Keratinocyte (primary cell): ENCODE measurements around the gene SLBP. TPM values are rescaled to one million over a fixed set of nuclear protein-coding genes. Genes with fewer than 3 reads are reported as not detected.

Experiments
- DNase-seq: peaks from one replicate; pipeline ENCODE4 v3.0.0-alpha.2; 2011; ENCODE audit warnings: low read depth, missing footprints, low spot score
- FAIRE-seq: peaks from 2 replicates; lab custom pipeline; 2011; peaks lifted over from hg19 to GRCh38; lab: Jason Lieb, UNC
- H2AFZ ChIP-seq: 2 replicates; pipeline ENCODE4 v1.6.0; 2012; ENCODE audit warnings: low read length, control low read depth, inconsistent platforms; ENCODE audit not compliant: control insufficient read depth
- H3K27ac ChIP-seq: 2 replicates; pipeline ENCODE4 v1.5.1; 2011; ENCODE audit warnings: low read length; ENCODE audit not compliant: control insufficient read depth, insufficient read depth
- H3K27me3 ChIP-seq: 3 replicates; pipeline ENCODE4 v1.6.0; 2011; ENCODE audit warnings: low read length; ENCODE audit not compliant: control insufficient read depth, insufficient read depth; ENCODE audit errors: extremely low read depth
- H3K36me3 ChIP-seq, 2 experiments: 2 replicates in 1 of 2; 3 replicates in 1 of 2; pipeline ENCODE4 v1.5.1; 2011; ENCODE audit warnings: low read length in 2 of 2, mild to moderate bottlenecking in 1 of 2; ENCODE audit not compliant: control insufficient read depth in 2 of 2, insufficient read depth in 2 of 2; ENCODE audit errors: extremely low read depth in 1 of 2
- H3K4me1 ChIP-seq: 3 replicates; pipeline ENCODE4 v1.5.1; 2011; ENCODE audit warnings: low read length; ENCODE audit not compliant: control insufficient read depth, insufficient read depth; ENCODE audit errors: extremely low read depth
- H3K4me2 ChIP-seq: 3 replicates; pipeline ENCODE4 v1.6.0; 2011; ENCODE audit warnings: low read depth, low read length; ENCODE audit not compliant: control insufficient read depth, insufficient read depth; ENCODE audit errors: extremely low read depth
- H3K4me3 ChIP-seq, 3 experiments: fragments of 200-600 bp in 1 of 3; sonication (generic) in 1 of 3; 2 replicates in 2 of 3; 3 replicates in 1 of 3; pipeline ENCODE4 v1.5.1; 2011 to 2016; ENCODE audit warnings: low read length in 3 of 3, mild to moderate bottlenecking in 3 of 3, control low read depth in 2 of 3, inconsistent platforms in 1 of 3, low read depth in 1 of 3, mixed read lengths in 1 of 3, mixed run types in 1 of 3, moderate library complexity in 1 of 3; ENCODE audit not compliant: control insufficient read depth in 2 of 3, insufficient read depth in 2 of 3; ENCODE audit errors: extremely low read depth in 1 of 3
- H3K79me2 ChIP-seq: 2 replicates; pipeline ENCODE4 v1.6.0; 2012; ENCODE audit warnings: low read length; ENCODE audit not compliant: control insufficient read depth, insufficient read depth
- H3K9ac ChIP-seq: 3 replicates; pipeline ENCODE4 v1.6.0; 2011; ENCODE audit warnings: low read length; ENCODE audit not compliant: control insufficient read depth, insufficient read depth; ENCODE audit errors: extremely low read depth
- H3K9me1 ChIP-seq: 3 replicates; pipeline ENCODE4 v1.6.0; 2011; ENCODE audit warnings: low read length; ENCODE audit not compliant: control insufficient read depth, insufficient read depth; ENCODE audit errors: extremely low read depth
- H3K9me3 ChIP-seq: 2 replicates; pipeline ENCODE4 v1.5.1; 2012; ENCODE audit warnings: low read depth, low read length; ENCODE audit not compliant: control insufficient read depth
- H4K20me1 ChIP-seq: 3 replicates; pipeline ENCODE4 v1.6.0; 2011; ENCODE audit warnings: low read length; ENCODE audit not compliant: control insufficient read depth, insufficient read depth; ENCODE audit errors: extremely low read depth
- CTCF ChIP-seq, 3 experiments: IDR thresholded peaks in 1 of 3; conservative IDR thresholded peaks in 1 of 3; optimal IDR thresholded peaks in 1 of 3; 2 replicates in 2 of 3; 3 replicates in 1 of 3; pipeline versions ENCODE3 to v1.5.1; 2011; ENCODE audit warnings: low read length in 3 of 3, mild to moderate bottlenecking in 3 of 3, moderate library complexity in 2 of 3, control low read depth in 1 of 3, inconsistent platforms in 1 of 3; ENCODE audit not compliant: insufficient read depth in 2 of 3; ENCODE audit errors: extremely low read depth in 1 of 3
- EZH2 ChIP-seq: IDR thresholded peaks from one replicate; pipeline ENCODE4 v1.6.1; 2012; ENCODE audit warnings: inconsistent platforms, mild to moderate bottlenecking, low read length, moderate library complexity
- dilution Hi-C: fragments of 300-500 bp; cut with MboI; formaldehyde crosslinking; loops from one replicate; pipeline ENCODE4 v1.7.0; 2020; ENCODE audit warnings: low sequenced_read_pairs; ENCODE audit not compliant: extremely low pct_ligation_motif_present
- polyA plus RNA-seq, 5 experiments: library from polyadenylated mRNA; depleted of rRNA in 3 of 5; stranded (reverse) in 3 of 5; stranded (forward) in 1 of 5; unstranded in 1 of 5; fragments of >200 nt; gene quantifications; 1 replicate in 1 of 5; 2 replicates in 3 of 5; 3 replicates in 1 of 5; pipeline versions ENCODE4 v1.2.1 to v1.2.3, GENCODE V29; 2011 to 2012; ENCODE audit warnings: missing spikeins in 2 of 5, low read depth in 1 of 5, low replicate concordance in 1 of 5

SLBP gene
- polyA plus RNA-seq, 1 donor (not counting 4 experiments of a cell fraction or from before 2014, with no cell fraction given), result 90.6 TPM

GRCh38 chr4:1723131-1723801 lies 11.1 kb upstream of the SLBP start:
- dilution Hi-C loops, result no loop called here
- H2AFZ ChIP-seq, result no peak overlapping the region
- FAIRE-seq, result no peak

GRCh38 chr4:1722551-1723118 lies 10.5 kb upstream of the SLBP start:
- H4K20me1 ChIP-seq, result peaks cover 8% of the 10 kb centered on the region
- dilution Hi-C loops, result no loop called here
- peaks cover 37% of the 10 kb centered on the region for H3K4me1 ChIP-seq
- H3K9me1 ChIP-seq, result peaks cover 4% of the 10 kb centered on the region
- H3K4me2 ChIP-seq, result peak overlapping the region; percentile 66
- H3K9ac ChIP-seq, result peak overlapping the region; percentile 76
- DNase-seq (no peak), FAIRE-seq (no peak)
- H3K36me3 ChIP-seq, result peaks cover 5 to 35% of the 10 kb centered on the region in 2 experiments
- peak overlapping the region; percentile 4 for H3K27ac ChIP-seq
- peaks cover 64% of the 10 kb centered on the region for H3K79me2 ChIP-seq
- no peak overlapping the region for H2AFZ ChIP-seq
- no peak for TF ChIP-seq CTCF (optimal IDR thresholded peaks at IDR 0.05 in 1 of 3, IDR thresholded peaks at IDR 0.05 in 1 of 3, conservative IDR thresholded peaks at IDR 0.05 in 1 of 3; ENCODE audit: extremely low read depth in 1 of 3, insufficient read depth in 2 of 3, low read length in 3 of 3)
- no peak for TF ChIP-seq EZH2
- no peaks in the 10 kb centered on the region for H3K27me3 ChIP-seq
- no peaks in the 10 kb centered on the region for H3K9me3 ChIP-seq
- H3K4me3 ChIP-seq, result peak overlapping the region; percentile 78 to 81 (median 79)

More at GRCh38 chr4:1723131-1723801, 11.1 kb upstream of the SLBP start:
- H3K9ac ChIP-seq, result peak overlapping the region; percentile 22
- DNase-seq, result no peak
- peaks cover 60% of the 10 kb centered on the region for H3K79me2 ChIP-seq
- peak overlapping the region; percentile 4 for H3K27ac ChIP-seq
- no peak for TF ChIP-seq CTCF (optimal IDR thresholded peaks at IDR 0.05 in 1 of 3, IDR thresholded peaks at IDR 0.05 in 1 of 3, conservative IDR thresholded peaks at IDR 0.05 in 1 of 3; ENCODE audit: extremely low read depth in 1 of 3, insufficient read depth in 2 of 3, low read length in 3 of 3)
- no peak for TF ChIP-seq EZH2
- no peaks in the 10 kb centered on the region for H3K27me3 ChIP-seq
- peaks cover 8% of the 10 kb centered on the region for H4K20me1 ChIP-seq
- no peaks in the 10 kb centered on the region for H3K9me3 ChIP-seq
- peaks cover 43% of the 10 kb centered on the region for H3K4me1 ChIP-seq
- H3K4me3 ChIP-seq, result peak overlapping the region in 1 of 3 experiments; percentile 81
- H3K4me2 ChIP-seq, result peak overlapping the region; percentile 66
- H3K36me3 ChIP-seq, result peaks cover 1 to 31% of the 10 kb centered on the region in 2 experiments
- H3K9me1 ChIP-seq, result peaks cover 4% of the 10 kb centered on the region
